ENCODE measurements around the gene KRTAP4-5.
"Not testable (repeated sequence)": the region's sequence is repeated elsewhere in the genome, so short reads cannot be mapped to it uniquely, and the experiment has no call there.

KRTAP4-5 gene

DNA sequence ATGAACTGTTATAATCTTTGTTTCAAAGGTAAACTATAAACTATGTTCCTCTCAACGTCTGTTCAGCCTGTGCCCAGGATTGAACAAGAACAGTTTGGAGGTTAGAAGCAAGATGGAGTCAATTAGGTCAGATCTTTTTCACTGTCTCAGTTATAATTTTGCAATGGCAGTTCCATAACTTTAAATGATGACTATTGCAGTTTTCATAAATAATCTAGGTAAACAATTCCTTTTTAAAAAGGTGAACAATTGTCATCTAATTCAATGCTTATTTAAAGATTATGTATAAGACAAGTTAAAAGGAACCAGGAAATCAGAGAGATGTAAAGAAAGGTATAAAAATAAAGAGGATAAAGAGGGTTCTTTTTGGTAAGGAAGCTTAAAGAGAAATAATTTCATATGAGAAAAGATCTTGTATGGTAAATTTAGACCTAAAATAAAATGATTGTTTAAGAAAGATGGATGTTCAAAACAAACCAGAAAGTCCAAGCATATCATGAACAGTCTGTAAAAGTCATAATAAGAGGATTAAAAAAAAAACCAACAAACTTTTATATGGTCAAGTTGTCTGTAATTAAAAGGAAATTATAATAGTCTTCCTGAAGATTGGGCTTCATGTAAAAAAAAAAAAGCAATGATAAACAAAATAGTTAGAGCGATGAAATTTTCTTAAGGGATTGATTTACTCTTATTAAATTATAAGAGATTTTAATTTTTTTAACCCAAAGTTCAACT is 38.3 kb downstream of the KRTAP4-5 start:
- TF ChIP-seq ZFX (IDR thresholded peaks at IDR 0.05; ENCODE audit: borderline replicate concordance) = no peak
- TF ChIP-seq, protein P1, sequence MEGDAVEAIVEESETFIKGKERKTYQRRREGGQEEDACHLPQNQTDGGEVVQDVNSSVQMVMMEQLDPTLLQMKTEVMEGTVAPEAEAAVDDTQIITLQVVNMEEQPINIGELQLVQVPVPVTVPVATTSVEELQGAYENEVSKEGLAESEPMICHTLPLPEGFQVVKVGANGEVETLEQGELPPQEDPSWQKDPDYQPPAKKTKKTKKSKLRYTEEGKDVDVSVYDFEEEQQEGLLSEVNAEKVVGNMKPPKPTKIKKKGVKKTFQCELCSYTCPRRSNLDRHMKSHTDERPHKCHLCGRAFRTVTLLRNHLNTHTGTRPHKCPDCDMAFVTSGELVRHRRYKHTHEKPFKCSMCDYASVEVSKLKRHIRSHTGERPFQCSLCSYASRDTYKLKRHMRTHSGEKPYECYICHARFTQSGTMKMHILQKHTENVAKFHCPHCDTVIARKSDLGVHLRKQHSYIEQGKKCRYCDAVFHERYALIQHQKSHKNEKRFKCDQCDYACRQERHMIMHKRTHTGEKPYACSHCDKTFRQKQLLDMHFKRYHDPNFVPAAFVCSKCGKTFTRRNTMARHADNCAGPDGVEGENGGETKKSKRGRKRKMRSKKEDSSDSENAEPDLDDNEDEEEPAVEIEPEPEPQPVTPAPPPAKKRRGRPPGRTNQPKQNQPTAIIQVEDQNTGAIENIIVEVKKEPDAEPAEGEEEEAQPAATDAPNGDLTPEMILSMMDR (IDR thresholded peaks at IDR 0.05) = no peak

DNA sequence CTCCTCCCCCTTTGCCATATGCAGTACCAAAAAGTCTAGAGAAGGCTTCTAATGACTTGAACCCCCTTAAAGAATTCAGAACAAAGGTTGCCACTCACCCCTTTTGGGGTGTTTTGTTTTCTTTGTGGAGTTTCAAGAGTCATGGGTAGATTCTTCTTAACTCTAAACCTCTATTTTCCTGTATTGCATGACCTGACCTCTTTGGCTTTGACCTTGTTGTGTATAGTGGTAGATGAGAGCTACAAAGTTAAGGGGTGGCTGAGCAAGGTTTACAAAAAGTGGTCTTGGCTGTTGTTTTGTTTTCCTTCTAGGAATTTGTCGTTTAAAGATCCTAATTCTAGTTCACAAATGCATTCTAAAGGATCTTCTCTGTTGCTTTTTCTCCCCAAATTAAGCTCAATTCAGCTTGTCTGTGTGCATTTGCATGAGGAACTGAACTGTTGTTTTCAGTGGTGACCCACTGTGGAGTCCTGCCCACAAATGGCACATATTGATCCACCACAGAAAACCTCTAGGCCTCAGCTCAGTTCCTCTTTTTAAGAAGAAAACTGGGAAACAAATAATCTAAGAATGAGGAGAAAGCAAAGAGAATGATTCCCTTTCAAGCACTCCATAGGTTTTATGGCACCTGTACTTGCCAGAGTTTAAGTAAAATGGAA is 40.8 kb downstream of the KRTAP4-5 start:
- H3K27ac ChIP-seq = not testable (repeated sequence)

More for the DNA sequence above, 38.3 kb downstream of the KRTAP4-5 start:
- H3K27ac ChIP-seq = no peak overlapping the region

DNA sequence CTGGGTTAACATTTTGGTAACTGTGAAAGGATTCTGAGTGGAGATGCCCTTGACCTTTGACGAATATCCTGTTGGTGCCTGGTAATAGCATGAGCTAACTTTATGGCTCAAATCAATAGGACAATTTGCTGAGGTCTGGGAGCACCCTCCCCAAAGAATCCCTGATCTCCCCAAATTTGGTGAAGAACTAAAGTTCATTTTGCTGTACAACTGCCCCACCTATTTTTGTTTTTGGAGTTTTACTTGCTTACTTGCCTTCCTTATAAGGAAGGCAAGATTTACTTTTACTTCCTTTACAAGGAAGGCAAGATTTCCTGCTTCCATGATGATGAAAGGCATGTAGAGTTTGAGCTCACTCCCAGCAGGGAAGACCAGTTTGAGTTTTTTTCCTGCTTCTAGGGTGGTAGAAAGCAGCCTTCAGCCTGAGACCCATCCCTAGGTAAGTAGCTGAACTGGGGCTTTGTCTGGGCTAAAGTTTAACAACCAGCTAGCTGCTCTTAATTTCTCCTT is 41.6 kb downstream of the KRTAP4-5 start:
- H3K27ac ChIP-seq = no peak overlapping the region
- TF ChIP-seq, protein P1 (IDR thresholded peaks at IDR 0.05) = no peak
- no peak for TF ChIP-seq ZFX (IDR thresholded peaks at IDR 0.05; ENCODE audit: borderline replicate concordance)

DNA sequence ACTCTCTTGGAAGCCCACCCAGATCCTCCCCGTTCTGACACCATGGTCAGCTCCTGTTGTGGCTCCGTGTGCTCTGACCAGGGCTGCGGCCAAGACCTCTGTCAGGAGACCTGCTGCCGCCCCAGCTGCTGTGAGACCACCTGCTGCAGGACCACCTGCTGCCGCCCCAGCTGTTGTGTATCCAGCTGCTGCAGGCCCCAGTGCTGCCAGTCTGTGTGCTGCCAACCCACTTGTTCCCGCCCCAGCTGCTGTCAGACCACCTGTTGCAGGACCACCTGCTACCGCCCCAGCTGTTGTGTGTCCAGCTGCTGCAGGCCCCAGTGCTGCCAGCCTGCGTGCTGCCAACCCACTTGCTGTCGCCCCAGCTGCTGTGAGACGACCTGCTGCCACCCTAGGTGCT is 44.3 kb downstream of the KRTAP4-5 start, which contains the start of gene KRTAP4-9:
KRTAP4-9 (plus strand) TSS at position 43 of the 400 bp plus-strand sequence; CDS start at position 43, 0 bp downstream.
- not testable (repeated sequence) for H3K27ac ChIP-seq

DNA sequence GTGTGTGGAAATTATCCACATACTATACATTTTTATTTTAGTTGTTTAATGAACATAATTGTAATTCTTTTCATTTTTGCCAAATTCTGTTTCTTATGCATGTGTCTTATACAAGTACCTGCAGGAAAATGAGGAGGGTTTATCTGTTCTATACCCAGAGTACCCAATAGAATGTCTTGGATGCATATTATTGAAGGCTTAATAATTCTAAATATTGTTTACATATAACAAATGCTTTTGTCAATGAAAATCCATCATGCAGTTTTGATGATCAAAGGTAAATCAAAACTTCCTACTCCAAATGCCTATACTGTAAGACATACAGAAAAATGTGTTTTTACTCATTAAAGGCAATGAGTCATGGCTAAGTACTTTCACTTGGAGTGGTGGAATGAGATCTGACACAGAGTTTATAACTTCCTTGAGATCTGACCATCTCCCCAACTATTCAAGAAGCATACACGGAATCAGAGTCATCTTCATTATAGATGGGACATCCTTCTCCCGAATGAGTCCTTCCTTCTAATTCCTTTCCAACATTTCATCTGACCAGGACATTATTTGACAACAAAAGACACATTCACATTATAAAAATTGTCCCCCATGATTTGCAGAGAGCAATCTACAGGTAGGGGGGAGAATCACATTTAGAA is 45.1 kb downstream of the KRTAP4-5 start:
- H3K27ac ChIP-seq = not testable (repeated sequence)

DNA sequence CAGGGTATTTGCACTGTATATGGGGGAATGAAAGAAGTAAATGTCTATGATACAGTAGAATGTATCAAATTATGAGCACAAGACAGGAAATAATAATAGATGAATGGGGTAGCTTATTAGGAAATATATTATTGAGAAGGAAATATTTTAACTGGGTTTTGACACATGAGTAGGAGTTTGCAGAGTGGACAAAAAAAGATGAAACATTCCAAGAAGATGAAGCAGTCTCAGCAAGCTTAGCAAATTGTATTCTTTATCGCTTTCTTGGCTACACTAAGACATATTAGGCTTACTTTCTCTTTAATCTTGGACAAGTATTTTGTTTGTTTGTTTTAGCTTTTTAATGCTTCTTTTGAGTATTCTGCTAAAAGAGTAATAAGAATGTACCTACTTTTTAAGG is 45.7 kb downstream of the KRTAP4-5 start:
- no peak for TF ChIP-seq ZFX (IDR thresholded peaks at IDR 0.05; ENCODE audit: borderline replicate concordance)
- TF ChIP-seq, protein P1 (IDR thresholded peaks at IDR 0.05) = no peak
- H3K27ac ChIP-seq = no peak overlapping the region

DNA sequence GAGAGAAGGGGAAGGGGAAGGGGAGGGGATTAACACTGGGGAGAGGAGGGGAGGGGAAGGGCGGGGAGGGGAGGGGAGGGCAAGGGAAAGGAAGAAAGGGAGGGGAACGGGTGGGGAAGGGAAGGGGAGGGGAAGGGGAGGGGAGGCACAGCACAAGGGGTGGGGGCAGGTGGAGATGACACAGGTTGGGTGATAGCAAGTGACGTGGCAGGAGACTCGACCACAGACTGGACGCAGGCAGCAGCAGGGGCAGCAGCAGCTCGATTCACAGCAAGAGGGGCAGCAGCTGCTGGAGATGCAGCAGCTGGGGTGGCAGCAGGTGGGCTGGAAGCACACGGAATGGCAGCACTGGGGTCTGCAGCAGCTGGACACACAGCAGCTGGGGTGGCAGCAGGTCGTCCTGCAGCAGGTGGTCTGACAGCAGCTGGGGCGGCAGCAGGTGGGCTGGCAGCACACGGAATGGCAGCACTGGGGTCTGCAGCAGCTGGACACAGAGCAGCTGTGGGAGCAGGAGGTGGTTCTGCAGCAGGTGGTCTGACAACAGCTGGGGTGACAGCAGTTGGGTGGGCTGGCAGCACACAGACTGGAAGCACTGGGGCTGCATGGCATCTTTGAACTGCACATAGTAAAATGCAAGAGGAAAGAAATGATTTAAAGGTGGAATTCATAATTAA is 47.9 kb downstream of the KRTAP4-5 start, which contains the start of gene KRTAP4-16:
KRTAP4-16 (minus strand) TSS at position 624 of the 674 bp plus-strand sequence; CDS start at position 624, 0 bp downstream.
- no peak within 1 kb of the TSS for H3K27ac ChIP-seq
- no peak for TF ChIP-seq ZFX (IDR thresholded peaks at IDR 0.05; ENCODE audit: borderline replicate concordance)
- TF ChIP-seq, protein P1 (IDR thresholded peaks at IDR 0.05) = no peak

DNA sequence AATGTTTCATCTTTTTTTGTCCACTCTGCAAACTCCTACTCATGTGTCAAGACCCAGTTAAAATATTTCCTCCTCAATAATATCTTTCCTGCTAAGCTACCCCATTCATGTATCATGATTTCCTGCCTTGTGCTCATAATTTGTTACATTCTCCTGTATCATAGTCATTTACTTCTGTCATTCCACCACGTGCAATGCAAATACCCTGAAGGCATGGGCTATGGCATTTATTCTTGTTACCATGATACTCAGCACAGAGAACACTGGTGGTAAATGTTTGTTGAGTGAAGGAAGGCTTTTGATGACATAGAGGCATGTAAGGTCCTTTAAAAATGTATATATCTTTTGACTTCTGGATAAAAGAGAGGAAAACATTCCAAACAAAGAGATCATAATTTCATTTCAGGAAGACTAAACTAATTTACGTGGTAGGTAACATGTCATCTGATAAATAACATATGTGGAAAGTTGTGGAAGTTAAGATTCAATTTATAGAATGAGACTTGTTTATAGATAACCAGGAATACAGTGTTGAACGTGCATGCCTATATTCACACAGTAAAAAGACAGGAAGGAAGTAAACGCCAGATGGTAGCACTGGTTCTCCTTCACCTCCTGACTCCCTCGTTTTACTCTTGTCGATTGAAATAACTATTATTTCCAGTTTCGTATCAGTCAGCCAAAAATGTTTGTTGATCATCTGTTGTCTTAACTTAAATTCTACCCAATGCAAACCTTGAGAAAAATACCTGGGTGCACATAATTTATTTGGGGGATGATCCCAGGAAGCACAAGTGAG is 49.7 kb downstream of the KRTAP4-5 start:
- H3K27ac ChIP-seq = not testable (repeated sequence)
